ENCODE results near the gene STK26. TPM values are rescaled to one million over a fixed set of nuclear protein-coding genes. Genes with fewer than 3 reads are reported as not detected.
"Not testable (repeated sequence)": the region's sequence is repeated elsewhere in the genome, so short reads cannot be mapped to it uniquely, and the experiment has no call there.

The STK26 gene
- total RNA-seq, 3 donors from 2014 or later: 12.8 to 19.2 (median 15.0) TPM

DNA sequence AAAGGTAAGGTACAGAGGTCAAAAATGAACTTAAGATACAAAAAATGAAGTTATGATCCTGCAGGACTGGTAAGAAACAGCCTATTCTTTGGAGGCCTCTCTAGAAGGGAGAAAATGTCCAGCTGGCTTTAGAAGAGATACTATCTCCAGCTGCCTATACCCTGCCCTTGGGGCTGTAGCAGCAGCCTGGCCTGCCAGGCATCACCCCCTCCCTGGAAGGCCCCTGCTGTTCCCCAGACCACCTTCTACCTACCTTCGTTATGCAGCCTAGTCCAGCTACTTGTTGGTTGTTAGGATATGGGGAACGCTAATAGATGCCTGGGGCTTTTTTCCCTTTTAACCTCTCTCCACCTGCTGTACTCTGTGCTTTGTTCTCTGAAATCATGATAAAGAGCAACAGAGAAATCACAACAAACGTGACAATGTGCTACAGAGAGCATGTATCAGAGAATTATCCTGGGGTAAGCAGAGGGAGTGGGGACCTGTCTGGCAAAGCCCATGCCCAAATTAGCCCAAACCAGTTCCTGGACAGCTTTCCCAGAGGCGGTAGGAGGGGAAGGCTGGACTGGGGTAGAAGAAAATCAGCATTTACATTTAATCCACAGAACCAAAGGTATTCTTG, 70.2 kb downstream of the STK26 start:
- Histone ChIP-seq H3K36me3 (no peaks in the 10 kb centered on the region), H3K9me3 (no peaks in the 10 kb centered on the region), H3K27ac (no peak overlapping the region), H3K27me3 (peaks cover 0 to 48% of the 10 kb centered on the region in 2 donors), H3K4me1 (no peaks in the 10 kb centered on the region), H3K4me3 (no peak overlapping the region)
- DNase-seq (ENCODE audit: low spot score in 2 of 2): no peak
- intact Hi-C loops (cut with DNase I; ENCODE audit: low total_unique reads): no loop called here
- TF ChIP-seq, protein P1, sequence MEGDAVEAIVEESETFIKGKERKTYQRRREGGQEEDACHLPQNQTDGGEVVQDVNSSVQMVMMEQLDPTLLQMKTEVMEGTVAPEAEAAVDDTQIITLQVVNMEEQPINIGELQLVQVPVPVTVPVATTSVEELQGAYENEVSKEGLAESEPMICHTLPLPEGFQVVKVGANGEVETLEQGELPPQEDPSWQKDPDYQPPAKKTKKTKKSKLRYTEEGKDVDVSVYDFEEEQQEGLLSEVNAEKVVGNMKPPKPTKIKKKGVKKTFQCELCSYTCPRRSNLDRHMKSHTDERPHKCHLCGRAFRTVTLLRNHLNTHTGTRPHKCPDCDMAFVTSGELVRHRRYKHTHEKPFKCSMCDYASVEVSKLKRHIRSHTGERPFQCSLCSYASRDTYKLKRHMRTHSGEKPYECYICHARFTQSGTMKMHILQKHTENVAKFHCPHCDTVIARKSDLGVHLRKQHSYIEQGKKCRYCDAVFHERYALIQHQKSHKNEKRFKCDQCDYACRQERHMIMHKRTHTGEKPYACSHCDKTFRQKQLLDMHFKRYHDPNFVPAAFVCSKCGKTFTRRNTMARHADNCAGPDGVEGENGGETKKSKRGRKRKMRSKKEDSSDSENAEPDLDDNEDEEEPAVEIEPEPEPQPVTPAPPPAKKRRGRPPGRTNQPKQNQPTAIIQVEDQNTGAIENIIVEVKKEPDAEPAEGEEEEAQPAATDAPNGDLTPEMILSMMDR (IDR thresholded peaks at IDR 0.05): no peak
- TF ChIP-seq POLR2AphosphoS5 (IDR thresholded peaks at IDR 0.05): no peak
- TF ChIP-seq POLR2A (IDR thresholded peaks at IDR 0.05): no peak

DNA sequence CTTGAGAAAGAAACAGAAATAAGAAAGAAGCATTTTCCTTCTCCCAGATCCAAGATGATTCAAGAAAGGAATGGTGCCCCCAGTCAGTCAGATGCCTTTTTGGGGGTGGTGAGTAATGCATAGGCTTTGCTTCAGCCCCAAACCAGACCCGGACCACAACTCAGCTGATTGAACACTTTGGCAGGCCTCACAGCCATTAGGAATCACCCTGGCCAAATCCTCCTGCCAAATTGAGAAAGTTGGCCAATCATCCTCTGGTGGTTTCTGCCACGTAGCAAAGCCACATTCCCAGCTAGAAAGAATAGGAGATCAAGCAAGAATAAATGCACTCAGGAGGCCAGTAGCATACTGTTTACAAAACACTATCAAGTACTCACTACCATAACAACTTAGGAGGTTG, 71.1 kb downstream of the STK26 start:
- Histone ChIP-seq H3K27ac (no peak overlapping the region), H3K36me3 (no peaks in the 10 kb centered on the region), H3K27me3 (peaks cover 0 to 47% of the 10 kb centered on the region in 2 donors), H3K9me3 (no peaks in the 10 kb centered on the region), H3K4me3 (no peak overlapping the region), H3K4me1 (no peaks in the 10 kb centered on the region)
- TF ChIP-seq, protein P1 (IDR thresholded peaks at IDR 0.05): no peak
- TF ChIP-seq POLR2AphosphoS5 (IDR thresholded peaks at IDR 0.05) (no peak), POLR2A (IDR thresholded peaks at IDR 0.05) (no peak)
- intact Hi-C loops (cut with DNase I; ENCODE audit: low total_unique reads): no loop called here
- no peak for DNase-seq (ENCODE audit: low spot score in 2 of 2)

DNA sequence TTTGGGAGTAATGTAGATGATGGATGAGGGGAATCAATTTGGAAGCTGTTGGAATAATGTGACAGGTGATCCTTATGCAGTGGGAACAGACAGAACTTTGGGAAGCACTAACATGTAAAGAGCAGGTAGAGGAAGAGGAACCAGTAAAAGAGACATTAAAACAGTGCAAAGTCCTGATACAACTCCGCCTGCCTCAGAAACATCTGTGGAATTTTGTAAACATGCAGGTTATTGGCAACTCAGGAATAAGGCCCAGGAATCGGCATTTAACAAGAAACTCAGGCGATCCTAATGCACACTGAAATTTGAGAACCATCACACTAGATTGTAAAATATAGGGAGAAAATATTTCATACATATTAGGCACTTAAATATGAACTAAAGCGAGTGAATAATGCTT, 75.6 kb downstream of the STK26 start:
- H3K9me3 ChIP-seq; H3K4me1 ChIP-seq; H3K36me3 ChIP-seq; intact Hi-C loops (cut with DNase I; ENCODE audit: low total_unique reads); H3K27ac ChIP-seq; H3K4me3 ChIP-seq; DNase-seq (ENCODE audit: low spot score in 2 of 2): not testable (repeated sequence)
- peaks cover 0 to 43% of the 10 kb centered on the region in 2 donors for H3K27me3 ChIP-seq

DNA sequence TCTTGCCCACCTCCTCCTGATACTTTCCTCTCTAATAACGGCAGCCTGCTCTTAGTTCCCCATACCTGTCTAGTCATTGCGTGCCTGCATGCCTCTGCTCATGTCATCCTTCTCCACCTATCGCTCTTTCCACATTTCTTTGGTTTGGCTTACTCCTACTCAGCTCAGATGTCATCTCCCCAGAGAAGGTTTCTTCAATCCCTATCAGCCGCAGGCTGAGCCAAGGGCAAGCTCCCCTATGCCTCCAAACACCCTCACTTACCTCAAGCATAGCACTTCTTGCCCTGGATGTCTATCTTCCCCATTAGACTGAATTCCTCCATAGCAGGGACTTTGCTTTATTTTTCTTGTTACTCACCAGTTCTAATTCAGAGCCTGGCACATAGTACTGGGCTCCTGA, 78.1 kb downstream of the STK26 start:
- Histone ChIP-seq H3K27me3 (peaks cover 0 to 43% of the 10 kb centered on the region in 2 donors), H3K36me3 (no peaks in the 10 kb centered on the region), H3K4me1 (no peaks in the 10 kb centered on the region), H3K27ac (no peak overlapping the region), H3K9me3 (no peaks in the 10 kb centered on the region), H3K4me3 (no peak overlapping the region)
- no peak for DNase-seq (ENCODE audit: low spot score in 2 of 2)
- TF ChIP-seq POLR2A (IDR thresholded peaks at IDR 0.05) (no peak), POLR2AphosphoS5 (IDR thresholded peaks at IDR 0.05) (no peak)
- TF ChIP-seq, protein P1 (IDR thresholded peaks at IDR 0.05): no peak
- intact Hi-C loops (cut with DNase I; ENCODE audit: low total_unique reads): no loop called here

DNA sequence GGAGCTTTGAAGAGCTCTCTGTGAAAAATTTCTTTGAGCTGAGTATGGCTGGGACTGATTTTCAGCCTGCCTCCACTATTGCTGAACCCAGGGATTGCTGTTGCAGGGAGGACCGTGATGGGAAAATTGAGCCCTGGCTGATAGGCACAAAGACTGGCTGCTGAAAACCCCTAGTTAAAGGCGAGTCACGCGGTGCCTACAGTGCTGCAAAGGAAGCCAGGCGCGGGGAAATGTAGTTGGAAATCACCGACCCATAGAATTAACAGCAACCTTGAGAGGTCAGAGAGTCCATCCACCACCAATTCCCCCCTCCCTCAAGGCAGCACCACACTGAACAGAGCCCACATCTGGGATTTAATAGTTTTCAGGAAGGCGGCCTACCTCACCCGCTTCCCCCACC, 78.7 kb downstream of the STK26 start:
- Histone ChIP-seq H3K4me3 (no peak overlapping the region), H3K27ac (no peak overlapping the region), H3K4me1 (no peaks in the 10 kb centered on the region), H3K9me3 (no peaks in the 10 kb centered on the region), H3K27me3 (peaks cover 0 to 42% of the 10 kb centered on the region in 2 donors), H3K36me3 (no peaks in the 10 kb centered on the region)
- intact Hi-C loops (cut with DNase I; ENCODE audit: low total_unique reads): no loop called here
- TF ChIP-seq POLR2AphosphoS5 (IDR thresholded peaks at IDR 0.05) (no peak), POLR2A (IDR thresholded peaks at IDR 0.05) (no peak)
- TF ChIP-seq, protein P1 (IDR thresholded peaks at IDR 0.05): no peak
- no peak for DNase-seq (ENCODE audit: low spot score in 2 of 2)
